CD4-positive, CD25-positive, alpha-beta regulatory T cell (primary cell): ENCODE data around the gene ZBTB7B. TPM values are rescaled to one million over a fixed set of nuclear protein-coding genes. Genes with fewer than 3 reads are reported as not detected.
A peak's percentile ranks its signal among the peaks of the same experiment; 100 is the strongest.

ENCODE experiments used
- ATAC-seq, 2 donors: fragments of 150-1000 bp; cut with Tn5 transposase; one replicate each; pipeline ENCODE4 v1.10.0; 2021; ENCODE audit warnings: low read depth in 2 of 2, moderate number of reproducible peaks in 2 of 2, moderate library complexity in 1 of 2
- DNase-seq, 3 donors: peaks; one replicate each; pipeline versions ENCODE4 v3.0.0 to v3.0.0-alpha.2; 2012 to 2022; ENCODE audit warnings: mixed read lengths in 1 of 3
- H3K27ac ChIP-seq: one replicate; pipeline ENCODE4 v1.7.0; 2013; ENCODE audit warnings: mild to moderate bottlenecking, low read length; ENCODE audit not compliant: insufficient read depth, poor library complexity, severe bottlenecking
- H3K27me3 ChIP-seq: one replicate; pipeline ENCODE4 v1.7.0; 2013; ENCODE audit warnings: low read length; ENCODE audit not compliant: control insufficient read depth, insufficient read depth
- H3K36me3 ChIP-seq: one replicate; pipeline ENCODE4 v1.7.0; 2013; ENCODE audit warnings: mild to moderate bottlenecking, low read length, moderate library complexity; ENCODE audit not compliant: control insufficient read depth, insufficient read depth
- H3K4me1 ChIP-seq: 2 replicates; pipeline ENCODE4 v1.7.0; 2013; ENCODE audit warnings: mild to moderate bottlenecking, low read length; ENCODE audit not compliant: insufficient read depth, control insufficient read depth, poor library complexity, severe bottlenecking
- H3K4me3 ChIP-seq: one replicate; pipeline ENCODE4 v1.7.0; 2013; ENCODE audit warnings: low read depth, mild to moderate bottlenecking, low read length, moderate library complexity
- H3K9me3 ChIP-seq, 2 experiments: 1 replicate in 1 of 2; 2 replicates in 1 of 2; pipeline ENCODE4 v1.7.0; 2013; ENCODE audit warnings: low read length in 2 of 2, mild to moderate bottlenecking in 1 of 2, moderate library complexity in 1 of 2; ENCODE audit not compliant: control insufficient read depth in 2 of 2
- H3K27ac Mint-ChIP-seq, 3 donors: one replicate each; pipeline ENCODE4 v1.8.0; 2020 to 2022; ENCODE audit warnings: mild to moderate bottlenecking in 3 of 3, mixed read lengths in 3 of 3, moderate library complexity in 2 of 3
- H3K27me3 Mint-ChIP-seq: one replicate; pipeline ENCODE4 v1.8.0; 2022; ENCODE audit warnings: mild to moderate bottlenecking, mixed read lengths
- H3K36me3 Mint-ChIP-seq: one replicate; pipeline ENCODE4 v1.8.0; 2020; ENCODE audit warnings: mixed read lengths
- H3K4me1 Mint-ChIP-seq, 4 donors: one replicate each; pipeline ENCODE4 v1.8.0; 2020 to 2022; ENCODE audit warnings: mixed read lengths in 4 of 4, mild to moderate bottlenecking in 1 of 4
- H3K4me3 Mint-ChIP-seq, 4 donors: one replicate each; pipeline ENCODE4 v1.8.0; 2020 to 2022; ENCODE audit warnings: mild to moderate bottlenecking in 4 of 4, mixed read lengths in 4 of 4, moderate library complexity in 3 of 4
- H3K9me3 Mint-ChIP-seq, 7 donors: one replicate each; pipeline ENCODE4 v1.8.0; 2020 to 2022; ENCODE audit warnings: mixed read lengths in 7 of 7, mild to moderate bottlenecking in 3 of 7, moderate library complexity in 2 of 7
- polyA plus RNA-seq, 4 donors: library from polyadenylated mRNA; unstranded; fragments of 300-500 nt; fragmentation: Illumina TruSeq; gene quantifications; one replicate each; pipeline ENCODE4 v1.2.3, GENCODE V29; 2021
- total RNA-seq: library from RNA; stranded (reverse); gene quantifications from one replicate; pipeline ENCODE4 v1.2.3, GENCODE V29; 2022

Gene ZBTB7B
- total and polyA plus RNA-seq, 5 donors from 2014 or later, result 3.7 to 68.0 (median 6.2) TPM

GRCh38 chr1:155034318-155035208 lies 32.0 kb downstream of the ZBTB7B start:
- Mint-ChIP-seq H3K36me3 (no peaks in the 10 kb centered on the region), H3K9me3 (no peaks in the 10 kb centered on the region), H3K4me3 (no peak overlapping the region), H3K27me3 (peaks cover 22% of the 10 kb centered on the region), H3K27ac (no peak overlapping the region), H3K4me1 (no peaks in the 10 kb centered on the region)
- peaks cover 3% of the 10 kb centered on the region for H3K27me3 ChIP-seq
- H3K27ac ChIP-seq, result no peak overlapping the region
- no peaks in the 10 kb centered on the region for H3K36me3 ChIP-seq
- no peaks in the 10 kb centered on the region for H3K9me3 ChIP-seq
- DNase-seq (no peak), ATAC-seq (no peak)
- H3K4me1 ChIP-seq, result no peaks in the 10 kb centered on the region
- no peak overlapping the region for H3K4me3 ChIP-seq

GRCh38 chr1:155035936-155036335 lies 33.3 kb downstream of the ZBTB7B start:
- no peak for ATAC-seq
- H3K9me3 Mint-ChIP-seq, result no peaks in the 10 kb centered on the region
- DNase-seq, result no peak
- H3K9me3 ChIP-seq, result no peaks in the 10 kb centered on the region
- H3K36me3 ChIP-seq, result no peaks in the 10 kb centered on the region
- peaks cover 3% of the 10 kb centered on the region for H3K27me3 ChIP-seq
- H3K4me3 ChIP-seq, result no peak overlapping the region
- no peak overlapping the region for H3K4me3 Mint-ChIP-seq
- H3K4me1 ChIP-seq, result no peaks in the 10 kb centered on the region
- H3K27me3 Mint-ChIP-seq, result peaks cover 22% of the 10 kb centered on the region
- H3K36me3 Mint-ChIP-seq, result no peaks in the 10 kb centered on the region
- H3K4me1 Mint-ChIP-seq, result no peaks in the 10 kb centered on the region
- no peak overlapping the region for H3K27ac ChIP-seq
- no peak overlapping the region for H3K27ac Mint-ChIP-seq

- no peaks in the 10 kb centered on the region for H3K4me1 Mint-ChIP-seq
- no peaks in the 10 kb centered on the region for H3K36me3 Mint-ChIP-seq
- no peaks in the 10 kb centered on the region for H3K9me3 Mint-ChIP-seq
- H3K4me3 ChIP-seq, result no peak overlapping the region
- ATAC-seq (no peak), DNase-seq (no peak)
- H3K27ac Mint-ChIP-seq, result no peak overlapping the region
- H3K4me3 Mint-ChIP-seq, result no peak overlapping the region
- H3K27ac ChIP-seq, result no peak overlapping the region
- H3K27me3 Mint-ChIP-seq, result peaks cover 22% of the 10 kb centered on the region
- H3K27me3 ChIP-seq, result peaks cover 3% of the 10 kb centered on the region
- H3K9me3 ChIP-seq, result no peaks in the 10 kb centered on the region
- no peaks in the 10 kb centered on the region for H3K36me3 ChIP-seq
- H3K4me1 ChIP-seq, result no peaks in the 10 kb centered on the region
Observed at GRCh38 chr1:155037043-155037442, 34.4 kb downstream of the ZBTB7B start.

GRCh38 chr1:155037851-155038441 lies 35.3 kb downstream of the ZBTB7B start:
- Histone ChIP-seq H3K27me3 (peaks cover 3% of the 10 kb centered on the region), H3K36me3 (no peaks in the 10 kb centered on the region), H3K4me3 (no peak overlapping the region), H3K4me1 (no peaks in the 10 kb centered on the region), H3K27ac (no peak overlapping the region), H3K9me3 (no peaks in the 10 kb centered on the region)
- no peaks in the 10 kb centered on the region for H3K36me3 Mint-ChIP-seq
- H3K9me3 Mint-ChIP-seq, result no peaks in the 10 kb centered on the region
- no peak for DNase-seq
- no peak overlapping the region for H3K4me3 Mint-ChIP-seq
- peaks cover 0 to 5% (median 0%) of the 10 kb centered on the region in 4 donors for H3K4me1 Mint-ChIP-seq
- no peak overlapping the region for H3K27ac Mint-ChIP-seq
- ATAC-seq, result no peak
- peaks cover 22% of the 10 kb centered on the region for H3K27me3 Mint-ChIP-seq

- Mint-ChIP-seq H3K4me1 (peaks cover 0 to 5% (median 0%) of the 10 kb centered on the region in 4 donors), H3K9me3 (no peaks in the 10 kb centered on the region), H3K4me3 (no peak overlapping the region), H3K27ac (no peak overlapping the region), H3K27me3 (peaks cover 22% of the 10 kb centered on the region), H3K36me3 (no peaks in the 10 kb centered on the region)
- ATAC-seq (no peak), DNase-seq (no peak)
- Histone ChIP-seq H3K27me3 (peaks cover 3% of the 10 kb centered on the region), H3K27ac (no peak overlapping the region), H3K36me3 (no peaks in the 10 kb centered on the region), H3K4me3 (no peak overlapping the region), H3K4me1 (no peaks in the 10 kb centered on the region), H3K9me3 (no peaks in the 10 kb centered on the region)
Observed at GRCh38 chr1:155038602-155039307, 36.2 kb downstream of the ZBTB7B start.

GRCh38 chr1:155039308-155039669 lies 36.7 kb downstream of the ZBTB7B start:
- no peak overlapping the region for H3K4me3 Mint-ChIP-seq
- H3K27ac ChIP-seq, result no peak overlapping the region
- H3K27ac Mint-ChIP-seq, result peak overlapping the region in 1 of 3 donors; percentile 56
- ATAC-seq, result no peak
- H3K27me3 ChIP-seq, result peaks cover 3% of the 10 kb centered on the region
- no peaks in the 10 kb centered on the region for H3K9me3 ChIP-seq
- peaks cover 22% of the 10 kb centered on the region for H3K27me3 Mint-ChIP-seq
- DNase-seq, result no peak
- H3K9me3 Mint-ChIP-seq, result no peaks in the 10 kb centered on the region
- H3K4me1 ChIP-seq, result no peaks in the 10 kb centered on the region
- H3K4me3 ChIP-seq, result no peak overlapping the region
- no peaks in the 10 kb centered on the region for H3K36me3 Mint-ChIP-seq
- H3K36me3 ChIP-seq, result no peaks in the 10 kb centered on the region
- H3K4me1 Mint-ChIP-seq, result peaks cover 0 to 5% (median 0%) of the 10 kb centered on the region in 4 donors

GRCh38 chr1:155040358-155041093 lies 37.9 kb downstream of the ZBTB7B start:
- Mint-ChIP-seq H3K4me1 (peaks cover 2 to 10% (median 4%) of the 10 kb centered on the region in 4 donors), H3K36me3 (no peaks in the 10 kb centered on the region), H3K27me3 (peaks cover 18% of the 10 kb centered on the region), H3K27ac (no peak overlapping the region), H3K4me3 (no peak overlapping the region), H3K9me3 (no peaks in the 10 kb centered on the region)
- ATAC-seq (no peak), DNase-seq (no peak)
- Histone ChIP-seq H3K4me3 (no peak overlapping the region), H3K27ac (no peak overlapping the region), H3K4me1 (no peaks in the 10 kb centered on the region), H3K27me3 (peaks cover 3% of the 10 kb centered on the region), H3K36me3 (no peaks in the 10 kb centered on the region), H3K9me3 (no peaks in the 10 kb centered on the region)
